ENCODE data around the gene ADA.

The ADA gene

DNA sequence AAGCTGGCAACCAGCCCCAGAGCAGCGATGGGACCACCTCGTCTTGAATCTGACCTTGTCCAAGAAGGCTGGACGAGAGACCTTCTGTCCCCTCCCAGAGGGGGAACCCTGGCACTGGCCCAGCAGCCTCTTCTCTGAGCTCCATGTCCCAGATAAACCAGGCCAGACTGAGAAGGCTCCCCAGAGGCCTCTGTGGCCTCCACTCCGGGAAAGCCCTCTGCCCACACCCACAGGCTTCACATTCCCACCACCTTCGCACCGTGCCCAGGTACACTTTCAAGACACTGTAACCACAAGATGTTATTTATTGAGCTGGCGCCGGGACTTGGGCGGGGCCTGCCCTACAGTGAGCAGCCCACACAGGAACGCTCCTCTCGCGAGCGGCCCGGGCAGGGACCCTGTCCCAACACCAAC lies 33.2 kb downstream of the ADA start:
- TF ChIP-seq REST (IDR thresholded peaks at IDR 0.05; ENCODE audit: insufficient read depth in 1 of 2, low read depth in 2 of 2, low read length in 2 of 2): no peak
- TF ChIP-seq FOXP2 (optimal IDR thresholded peaks at IDR 0.05; ENCODE audit: borderline replicate concordance, extremely low read depth, extremely low read length, insufficient read depth): no peak
- no peak for TF ChIP-seq SIN3A (IDR thresholded peaks at IDR 0.05; ENCODE audit: borderline replicate concordance, insufficient read depth, low read length)
- TF ChIP-seq TAF1 (IDR thresholded peaks at IDR 0.05; ENCODE audit: borderline replicate concordance, insufficient read depth, low read length): no peak

DNA sequence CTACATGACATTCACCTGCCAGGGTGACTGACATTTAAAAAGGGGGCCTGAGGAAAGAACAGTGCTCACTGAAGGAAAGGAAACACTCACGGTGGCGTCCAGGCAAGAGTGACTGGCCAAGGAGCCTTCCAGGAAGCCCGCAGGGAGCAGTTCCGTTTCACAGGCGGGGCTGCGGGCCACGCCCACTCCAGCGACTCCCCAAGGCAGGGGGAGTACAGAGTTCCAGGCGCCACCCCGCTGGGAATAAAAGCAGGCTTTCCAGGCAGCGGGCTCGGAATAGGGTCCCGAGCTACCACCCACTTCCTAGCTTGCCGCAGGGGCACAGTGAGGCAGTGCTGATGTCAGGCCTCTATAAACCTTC lies 34.9 kb downstream of the ADA start:
- TF ChIP-seq POLR2AphosphoS5 (IDR thresholded peaks at IDR 0.05; ENCODE audit: low read depth, low read length) (no peak), TAF1 (IDR thresholded peaks at IDR 0.05; ENCODE audit: borderline replicate concordance, insufficient read depth, low read length) (no peak), FOXP2 (optimal IDR thresholded peaks at IDR 0.05; ENCODE audit: borderline replicate concordance, extremely low read depth, extremely low read length, insufficient read depth) (no peak), REST (IDR thresholded peaks at IDR 0.05; ENCODE audit: insufficient read depth in 1 of 2, low read depth in 2 of 2, low read length in 2 of 2) (no peak), SIN3A (IDR thresholded peaks at IDR 0.05; ENCODE audit: borderline replicate concordance, insufficient read depth, low read length) (no peak)

- TF ChIP-seq REST (IDR thresholded peaks at IDR 0.05; ENCODE audit: insufficient read depth in 1 of 2, low read depth in 2 of 2, low read length in 2 of 2): no peak
- TF ChIP-seq SIN3A (IDR thresholded peaks at IDR 0.05; ENCODE audit: borderline replicate concordance, insufficient read depth, low read length): no peak
- TF ChIP-seq FOXP2 (optimal IDR thresholded peaks at IDR 0.05; ENCODE audit: borderline replicate concordance, extremely low read depth, extremely low read length, insufficient read depth): no peak
- no peak for TF ChIP-seq TAF1 (IDR thresholded peaks at IDR 0.05; ENCODE audit: borderline replicate concordance, insufficient read depth, low read length)
- no peak for TF ChIP-seq POLR2AphosphoS5 (IDR thresholded peaks at IDR 0.05; ENCODE audit: low read depth, low read length)
Measured at GRCh38 chr20:44615876-44616603, 35.5 kb downstream of the ADA start.

DNA sequence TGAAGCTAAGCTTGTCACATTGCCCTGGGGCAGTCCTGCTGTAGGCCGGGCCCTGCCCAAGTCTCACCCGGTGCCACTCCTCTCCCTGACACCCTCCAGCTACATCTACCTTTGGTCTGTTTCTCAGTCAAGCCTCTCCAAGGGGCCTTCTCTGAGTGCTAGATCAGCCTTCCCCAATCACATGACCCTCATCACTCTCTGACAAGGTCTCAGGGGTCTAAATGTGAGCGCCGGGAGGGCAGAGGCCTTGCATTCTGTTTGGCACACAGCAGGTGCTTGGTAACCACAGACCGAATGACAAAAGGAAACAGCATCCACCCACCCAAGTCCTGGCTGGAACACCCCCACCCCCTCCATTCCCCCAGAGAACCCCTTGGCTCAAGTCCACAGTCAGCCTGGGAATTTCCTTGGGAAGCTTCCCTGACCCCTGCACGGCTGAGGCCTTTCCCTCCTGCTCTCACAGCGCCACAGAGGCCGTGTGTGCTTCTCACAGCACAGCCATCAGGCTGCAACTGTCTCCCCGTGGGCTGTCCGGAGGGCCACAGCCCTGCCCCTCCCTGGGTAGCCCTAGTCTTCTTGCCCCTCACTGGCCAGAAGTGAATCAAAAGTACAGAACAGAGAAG lies 36.2 kb downstream of the ADA start:
- TF ChIP-seq POLR2AphosphoS5 (IDR thresholded peaks at IDR 0.05; ENCODE audit: low read depth, low read length): no peak
- no peak for TF ChIP-seq FOXP2 (optimal IDR thresholded peaks at IDR 0.05; ENCODE audit: borderline replicate concordance, extremely low read depth, extremely low read length, insufficient read depth)
- TF ChIP-seq SIN3A (IDR thresholded peaks at IDR 0.05; ENCODE audit: borderline replicate concordance, insufficient read depth, low read length): no peak
- no peak for TF ChIP-seq TAF1 (IDR thresholded peaks at IDR 0.05; ENCODE audit: borderline replicate concordance, insufficient read depth, low read length)
- TF ChIP-seq REST (IDR thresholded peaks at IDR 0.05; ENCODE audit: insufficient read depth in 1 of 2, low read depth in 2 of 2, low read length in 2 of 2): no peak

All from PFSK-1 (cell line).